ENCODE results near the gene NAT9.

- TF ChIP-seq CTCF (IDR thresholded peaks at IDR 0.05) (no peak), POLR2A (IDR thresholded peaks at IDR 0.05) (no peak)
These were observed 42.3 kb upstream of the NAT9 start for GRCh38 chr17:74818291-74818938.
